ENCODE data around the gene HMOX2. TPM values are rescaled to one million over a fixed set of nuclear protein-coding genes. Genes with fewer than 3 reads are reported as not detected.

HMOX2 gene
- polyA plus RNA-seq, 10 donors, result 32.6 to 51.2 (median 38.7) TPM

DNA sequence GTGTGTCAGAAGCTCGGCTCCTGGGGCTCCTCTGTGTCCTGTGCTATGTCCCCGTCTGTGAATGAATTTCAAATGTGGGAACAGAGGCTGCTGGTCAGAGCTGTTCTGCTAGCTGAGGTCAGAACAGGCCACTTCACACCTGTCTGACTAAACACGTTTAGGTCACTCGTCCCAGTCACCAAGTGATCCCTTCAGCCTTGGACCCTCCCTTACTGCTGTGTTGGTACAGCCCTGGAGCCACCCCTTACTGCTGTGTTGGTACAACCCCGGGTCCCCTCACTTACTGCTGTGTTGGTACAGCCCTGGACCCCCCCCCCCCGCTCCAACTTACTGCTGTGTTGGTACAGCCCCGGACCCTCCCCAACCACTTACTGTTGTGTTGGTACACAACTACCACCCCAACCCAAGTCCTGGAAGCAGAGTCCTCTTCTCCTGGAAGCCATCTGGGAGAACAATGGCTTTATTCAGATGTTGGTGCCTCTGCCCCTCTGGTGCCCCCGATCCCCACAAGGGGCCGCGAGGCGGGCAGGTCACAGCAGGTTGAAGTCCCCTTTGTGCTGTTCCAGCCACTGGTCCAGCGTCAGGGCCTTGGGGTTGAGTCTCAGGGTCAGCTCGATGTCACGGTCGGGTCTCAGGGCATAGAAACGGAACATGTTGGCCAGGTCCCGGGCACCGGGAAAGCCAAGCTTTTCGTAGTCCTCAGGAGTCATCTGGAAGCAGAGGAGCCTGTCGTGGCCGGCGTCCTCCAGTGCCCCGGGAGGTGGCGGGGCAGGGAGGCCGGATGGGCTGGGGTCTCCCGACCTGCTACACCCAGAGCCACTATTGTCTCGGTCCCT is 14.7 kb upstream of the HMOX2 start:
- DNase-seq, result no peak

GRCh38 chr16:4463522-4464163 is 12.6 kb upstream of the HMOX2 start:
- no peak for DNase-seq

- no peak for DNase-seq
Observed at GRCh38 chr16:4465977-4466779, 10.0 kb upstream of the HMOX2 start.

DNA sequence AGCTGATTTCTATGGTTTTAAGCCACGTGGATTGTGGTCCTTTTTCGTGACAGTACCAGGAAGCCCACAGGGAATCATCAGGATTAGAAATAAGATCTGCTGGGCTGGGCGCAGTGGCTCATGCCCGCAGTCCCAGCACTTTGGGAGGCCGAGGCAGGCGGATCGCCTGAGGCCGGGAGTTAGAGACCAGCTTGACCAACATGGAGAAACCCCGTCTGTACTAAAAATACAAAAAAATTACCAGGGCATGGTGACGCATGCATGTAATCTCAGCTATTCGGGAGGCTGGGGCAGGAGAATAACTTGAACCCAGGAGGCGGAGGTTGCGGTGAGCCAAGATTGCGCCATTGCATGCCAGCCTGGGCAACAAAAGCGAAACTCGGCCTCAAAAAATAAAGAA is 8.3 kb upstream of the HMOX2 start:
- no peak for DNase-seq

DNA sequence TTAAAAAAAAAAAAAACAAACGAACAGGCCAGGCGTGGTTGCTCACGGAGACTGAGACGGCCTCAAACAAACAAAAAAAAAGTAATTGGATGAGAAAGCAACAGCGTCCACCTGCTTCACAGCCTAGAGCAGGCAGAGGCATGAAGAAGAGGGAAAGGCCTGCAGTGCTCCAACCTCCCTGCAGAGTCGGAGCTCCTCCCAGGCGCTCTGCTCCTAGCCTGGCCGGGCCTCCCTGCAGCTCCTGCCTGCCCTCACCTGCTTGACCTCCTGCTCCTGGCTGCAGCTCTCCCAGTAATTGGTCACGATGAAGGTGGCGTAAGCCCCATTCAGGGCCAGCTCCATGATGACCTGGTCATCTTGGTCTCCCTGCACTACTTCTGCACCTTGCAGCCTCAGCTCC is 7.2 kb upstream of the HMOX2 start:
- no peak for DNase-seq

DNA sequence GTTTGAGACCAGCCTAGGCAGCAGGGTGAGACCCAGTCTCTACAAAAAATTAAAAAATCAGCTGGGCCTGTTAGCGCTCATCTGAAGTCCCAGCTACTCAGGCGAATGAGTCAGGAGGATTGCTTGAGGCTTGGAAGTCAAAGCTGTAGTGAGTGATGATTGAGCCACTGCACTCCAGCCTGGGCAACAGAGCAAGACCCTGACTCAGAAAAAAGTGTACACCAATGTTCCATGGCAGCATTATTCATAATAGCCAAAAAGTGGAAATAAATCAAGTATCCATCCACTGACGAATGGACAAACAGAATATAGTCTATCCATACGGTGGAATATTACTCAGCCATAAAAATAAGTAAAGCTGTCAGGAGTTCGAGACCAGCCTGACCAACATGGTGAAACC is 4.3 kb upstream of the HMOX2 start:
- no peak for DNase-seq

DNA sequence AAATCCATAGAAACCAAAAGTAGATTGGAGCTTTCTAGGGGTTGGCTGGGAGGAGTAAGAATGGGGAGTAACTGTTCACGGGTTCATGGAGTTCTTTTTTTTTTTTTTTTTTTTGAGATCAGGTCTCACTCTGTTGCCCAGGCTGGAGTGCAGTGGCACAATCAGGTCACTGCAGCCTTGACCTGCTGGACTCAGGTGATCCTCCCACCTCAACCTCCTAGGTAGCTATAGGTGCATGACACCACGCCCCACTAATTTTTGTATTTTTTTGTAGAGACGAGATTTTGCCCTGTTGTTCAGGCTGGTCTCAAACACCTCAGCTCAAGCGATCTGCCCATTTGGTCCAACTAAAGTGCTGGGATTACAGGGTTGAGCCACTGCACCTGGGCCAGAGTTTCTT is 3.3 kb upstream of the HMOX2 start:
- DNase-seq, result no peak

DNA sequence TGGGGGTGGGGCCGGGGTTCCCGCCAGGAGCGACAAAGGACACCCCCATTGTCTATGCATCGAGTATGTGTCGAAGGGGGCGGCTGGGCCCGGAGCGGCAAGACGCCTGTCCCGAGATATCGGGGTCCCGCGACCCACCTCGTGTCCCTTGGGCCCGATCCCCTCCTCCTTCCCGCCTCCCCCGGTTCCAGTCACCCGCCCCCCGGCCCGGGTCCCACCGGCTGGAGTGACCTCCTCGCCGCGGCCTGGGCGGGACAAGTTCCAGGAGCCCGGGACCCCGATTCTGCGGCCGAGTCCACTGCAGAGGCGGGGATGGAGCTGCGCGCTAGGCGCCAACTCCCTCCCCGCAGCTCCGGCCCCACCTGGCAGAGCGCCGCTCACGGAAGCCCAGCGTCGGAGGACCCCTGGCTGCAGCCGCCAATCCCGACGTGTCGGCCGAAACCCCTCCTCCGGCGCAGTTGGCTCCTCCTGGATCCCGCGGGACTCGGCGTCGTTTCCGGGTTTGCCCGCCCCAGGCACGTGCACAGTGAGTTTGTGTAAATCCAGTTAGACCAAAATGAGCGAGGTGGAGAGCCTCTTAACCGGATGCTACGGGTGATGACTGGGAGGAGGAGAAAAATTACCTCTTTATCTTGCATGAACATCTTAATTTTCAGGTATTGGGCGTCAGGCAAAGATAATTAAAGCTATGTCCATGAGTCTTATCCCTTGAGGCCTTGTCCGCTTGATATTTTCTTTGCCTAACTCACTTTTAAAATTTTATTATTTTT is 1.8 kb upstream of the HMOX2 start, which contains the start of gene NMRAL1:
TSS of gene NMRAL1 (minus strand) at position 434 of the 770 bp plus-strand sequence. CDS start 493 bp downstream, outside the sequence.
- DNase-seq, result peak; percentile 89 to 97 (median 94)

DNA sequence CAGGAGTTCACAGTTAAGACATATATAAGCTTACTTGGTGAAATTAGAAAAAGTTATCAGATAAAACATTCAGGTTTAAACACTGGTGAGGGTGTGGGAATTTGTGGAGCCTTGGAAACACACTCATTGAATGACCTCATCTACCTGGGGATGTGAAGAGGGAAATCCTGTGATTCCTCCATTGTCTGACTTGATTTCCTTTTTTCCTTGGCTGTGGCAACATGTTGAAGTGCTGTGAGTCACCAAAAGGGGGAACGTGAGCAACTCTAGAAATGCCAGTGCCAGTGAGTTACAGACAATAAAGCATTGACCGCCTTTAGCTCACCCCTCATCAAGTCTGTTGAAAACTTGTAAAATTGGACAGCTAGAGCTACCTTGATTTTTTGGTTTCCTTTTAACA is 1.8 kb downstream of the HMOX2 start:
- no peak for DNase-seq

DNA sequence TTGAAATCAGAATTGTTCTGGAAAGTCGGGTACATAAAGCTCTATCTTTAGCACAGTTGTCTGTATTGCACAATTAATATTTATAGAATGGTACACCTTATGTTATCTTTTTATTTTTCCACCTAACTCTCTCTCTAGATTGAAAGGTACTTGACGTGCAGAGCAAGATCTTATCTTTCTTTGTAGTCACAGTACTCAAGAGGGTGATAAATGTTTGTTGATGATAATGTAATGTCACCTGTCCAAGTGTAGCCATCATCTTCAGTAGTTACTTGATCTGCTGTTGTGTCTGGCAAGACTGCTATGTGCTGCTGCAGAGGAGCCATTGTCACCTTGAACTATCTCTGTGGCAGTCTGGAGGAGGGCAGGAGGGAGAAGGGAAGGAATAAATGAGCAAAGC is 5.3 kb downstream of the HMOX2 start:
- no peak for DNase-seq

- no peak for DNase-seq
Observed at GRCh38 chr16:4481963-4482362, 5.8 kb downstream of the HMOX2 start.

- no peak for DNase-seq
Observed at GRCh38 chr16:4486126-4486893, 10.1 kb downstream of the HMOX2 start.

DNA sequence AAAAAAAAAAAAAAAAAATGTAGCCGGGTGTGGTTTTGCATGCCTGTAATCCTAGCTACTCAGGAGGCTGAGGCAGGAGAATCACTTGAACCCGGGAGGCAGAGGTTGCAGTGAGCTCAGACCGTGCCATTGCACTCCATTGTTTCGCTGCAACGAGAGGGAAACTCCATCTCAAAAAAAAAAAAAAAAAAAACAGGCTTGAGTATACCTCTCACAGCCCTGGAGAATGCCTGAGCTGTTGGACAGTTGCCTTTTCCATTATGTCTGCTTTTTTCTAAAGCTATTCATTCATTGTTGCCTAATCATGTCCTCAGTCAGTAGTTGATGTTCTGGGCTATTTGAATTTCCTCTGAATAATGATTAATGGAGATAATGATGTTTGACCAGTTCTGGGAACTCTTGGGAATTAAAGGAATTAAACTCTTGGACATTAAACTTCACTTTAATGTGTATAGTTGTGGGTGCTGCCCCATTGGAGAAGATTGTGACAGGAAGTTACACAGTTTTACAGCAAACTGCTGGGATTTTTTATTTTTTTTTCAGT is 11.8 kb downstream of the HMOX2 start:
- no peak for DNase-seq

DNA sequence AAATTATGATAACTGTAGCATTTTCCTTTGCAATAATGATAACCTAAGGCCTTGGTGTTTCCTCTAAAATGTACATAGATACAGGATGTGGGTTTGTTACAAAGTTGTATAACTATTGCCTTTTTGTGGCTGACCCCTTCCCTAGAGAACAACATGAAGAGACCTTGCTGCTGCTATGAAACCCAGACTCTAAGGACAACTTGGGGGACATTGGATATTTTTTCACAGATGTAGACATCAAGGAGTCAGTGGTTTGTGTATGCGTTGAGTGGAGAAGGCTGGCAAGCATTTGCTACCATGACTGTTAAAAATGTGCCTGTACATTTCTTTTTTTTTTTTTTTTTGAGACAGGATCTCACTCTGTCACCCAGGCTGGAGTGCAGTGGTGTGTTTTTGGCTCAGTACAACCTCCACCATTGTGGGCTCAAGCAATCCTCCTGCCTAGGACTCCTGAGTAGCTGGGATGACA is 12.3 kb downstream of the HMOX2 start:
- no peak for DNase-seq

GRCh38 chr16:4489030-4489429 is 12.8 kb downstream of the HMOX2 start:
- peak in 1 of 3 donors; percentile 69 for DNase-seq

DNA sequence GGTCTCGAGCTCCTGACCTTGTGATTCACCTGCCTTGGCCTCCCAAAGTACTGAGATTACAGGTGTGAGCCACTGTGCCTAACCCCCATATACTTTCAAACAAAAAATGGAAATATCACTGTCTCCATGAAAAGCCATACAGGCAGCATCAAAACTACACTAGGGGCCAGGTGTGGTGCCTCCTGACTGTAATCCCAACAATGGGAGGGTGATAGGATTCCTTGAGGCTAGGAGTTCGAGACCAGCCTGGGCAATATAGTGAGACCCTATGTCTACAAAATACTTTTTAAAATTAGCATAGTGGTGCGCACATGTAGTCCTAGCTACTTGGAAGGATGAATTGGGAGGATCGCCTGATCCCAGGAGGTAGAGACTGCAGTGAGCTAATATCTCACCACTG is 15.7 kb downstream of the HMOX2 start:
- no peak for DNase-seq

- DNase-seq, result peak in 1 of 3 donors; percentile 52
Observed at GRCh38 chr16:4494746-4495490, 18.7 kb downstream of the HMOX2 start.

DNA sequence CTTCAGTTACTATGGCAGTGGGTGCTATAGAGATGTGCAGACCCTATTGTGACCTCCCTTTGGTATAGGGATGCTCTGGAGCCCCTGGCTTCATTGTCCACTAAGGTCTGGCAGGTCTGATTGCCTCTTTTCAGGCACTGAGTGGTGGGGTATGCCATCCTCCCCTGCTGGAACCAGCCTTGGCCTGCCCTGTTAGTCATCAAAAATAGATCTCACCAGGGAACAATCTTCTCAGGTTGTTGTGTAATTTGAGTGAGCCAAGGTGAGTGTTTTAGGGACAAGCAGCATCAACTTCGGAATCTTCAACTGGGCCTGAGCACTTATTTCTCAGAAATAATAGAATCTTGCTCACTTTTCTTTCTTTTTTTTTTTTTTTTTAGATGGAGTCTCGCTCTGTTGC is 19.6 kb downstream of the HMOX2 start:
- no peak for DNase-seq

DNA sequence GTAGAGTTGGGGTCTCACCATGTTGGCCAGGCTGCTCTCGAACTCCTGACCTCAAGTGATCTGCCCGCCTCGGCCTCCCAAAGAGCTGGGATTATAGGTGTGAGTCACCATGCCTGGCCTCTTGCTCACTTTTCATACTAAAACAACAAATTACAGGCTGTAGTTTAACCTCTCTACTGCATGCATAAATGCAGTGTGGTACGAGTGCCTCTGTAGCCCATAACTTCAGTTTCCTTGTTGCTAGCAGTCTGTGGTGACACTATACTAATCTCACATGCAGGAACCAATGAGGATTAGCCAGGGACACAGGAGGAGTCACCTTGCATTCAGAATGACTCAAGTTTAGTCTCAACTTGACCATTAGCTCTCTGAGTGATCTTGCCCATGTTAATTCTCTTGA is 20.1 kb downstream of the HMOX2 start:
- DNase-seq, result no peak

Measured in muscle of back (tissue), 11 donors.